ENCODE results near the gene CNIH3. TPM values are rescaled to one million over a fixed set of nuclear protein-coding genes. Genes with fewer than 3 reads are reported as not detected.

The CNIH3 gene
- total and polyA plus RNA-seq, 2 of the 4 experiments (the other 2 are of a cell fraction) = 2.0 to 2.9 TPM

DNA sequence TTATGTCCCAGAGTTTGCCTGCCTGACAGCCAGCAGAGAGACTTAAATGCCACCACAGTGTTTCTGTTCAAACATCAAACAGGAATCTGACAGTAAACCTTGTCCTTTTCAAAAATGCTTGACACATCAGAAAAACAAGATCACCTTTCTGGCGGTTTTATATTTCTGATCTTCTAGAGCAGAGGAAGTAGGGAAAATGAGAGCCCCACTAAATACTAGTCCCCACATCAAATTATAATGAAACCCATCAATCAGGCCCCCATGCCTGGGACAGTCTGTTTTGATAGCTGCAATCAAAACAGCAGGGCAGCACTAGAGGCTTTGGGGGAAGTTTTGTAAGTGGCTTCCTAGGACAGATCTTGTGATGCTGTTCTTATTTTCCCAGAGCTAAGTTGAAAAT, 129.3 kb downstream of the CNIH3 start:
- CTCF ChIA-PET = no interaction called here
- H3K27me3 ChIP-seq (ENCODE audit: control insufficient read depth, insufficient read depth, low read length) = no peaks in the 10 kb centered on the region; the same call in 1 of the 2 replicates
- no peaks in the 10 kb centered on the region; the same call in 1 of the 2 replicates for H3K9me1 ChIP-seq (ENCODE audit: insufficient read depth, low read length)
- no peaks in the 10 kb centered on the region for H3K79me1 ChIP-seq (ENCODE audit: low read depth in 1 of 2, low read length in 2 of 2)
- ATAC-seq (ENCODE audit: low read depth) (no peak), DNase-seq (no peak)
- no peak overlapping the region for H2BK15ac ChIP-seq (ENCODE audit: low read depth, low read length)
- H3K9me3 ChIP-seq (ENCODE audit: control insufficient read depth, insufficient read depth, low read length) = no peaks in the 10 kb centered on the region
- H3K4me3 ChIP-seq (ENCODE audit: insufficient read depth, low read depth, low read length) = no peak overlapping the region
- H2BK20ac ChIP-seq (ENCODE audit: low read depth, low read length) = no peak overlapping the region
- POLR2A ChIA-PET (ENCODE audit: unreplicated experiment) = no interaction called here
- dilution Hi-C loops (cut with HindIII; ENCODE audit: low sequenced_read_pairs, unreplicated experiment) (no loop called here), intact Hi-C loops (cut with micrococcal nuclease) (no loop called here), in situ Hi-C loops (cut with MboI; ENCODE audit: low sequenced_read_pairs) (no loop called here)
- H2AK5ac ChIP-seq (ENCODE audit: low read depth, low read length) = no peak overlapping the region
- no peak overlapping the region for H3K56ac ChIP-seq (ENCODE audit: extremely low read depth, insufficient read depth, low read length)
- no peak overlapping the region for H4K8ac ChIP-seq (ENCODE audit: low read depth in 2 of 2, low read length in 2 of 2)
- no peak overlapping the region for H4K91ac ChIP-seq (ENCODE audit: insufficient read depth, low read depth, low read length)
- no TSS peak for BruUV-seq (replicated peaks)
- no peak overlapping the region for H3K4me2 ChIP-seq (ENCODE audit: low read depth, low read length)
- no peak overlapping the region for H2BK5ac ChIP-seq (ENCODE audit: low read depth, low read length, poor library complexity, severe bottlenecking)
- H3K23ac ChIP-seq (ENCODE audit: low read depth, low read length) = no peak overlapping the region
- no peak overlapping the region for H3K4ac ChIP-seq (ENCODE audit: low read depth, low read length)
- TF ChIP-seq RFX5 (IDR thresholded peaks at IDR 0.05; ENCODE audit: low read depth, low read length) (no peak), NFE2L2 (IDR thresholded peaks at IDR 0.05; ENCODE audit: low read depth, low read length) (no peak), SMC3 (IDR thresholded peaks at IDR 0.05; ENCODE audit: low read depth, low read length) (no peak), RCOR1 (IDR thresholded peaks at IDR 0.05; ENCODE audit: insufficient replicate concordance, low read length) (no peak), POLR2A (IDR thresholded peaks at IDR 0.05; ENCODE audit: low read depth, low read length) (no peak), BHLHE40 (IDR thresholded peaks at IDR 0.05; ENCODE audit: low read depth, low read length) (no peak), USF2 (IDR thresholded peaks at IDR 0.05; ENCODE audit: low read depth, low read length) (no peak), FOS (IDR thresholded peaks at IDR 0.05; ENCODE audit: low read depth, low read length) (no peak), CHD1 (IDR thresholded peaks at IDR 0.05; ENCODE audit: low read depth, low read length) (no peak), CEBPB (IDR thresholded peaks at IDR 0.05; ENCODE audit: low read depth, low read length) (no peak), RAD21 (IDR thresholded peaks at IDR 0.05; ENCODE audit: low read length) (no peak), MAFK (IDR thresholded peaks at IDR 0.05; ENCODE audit: low read depth, low read length) (no peak), MAZ (IDR thresholded peaks at IDR 0.05; ENCODE audit: borderline replicate concordance, low read depth, low read length) (no peak), MXI1 (IDR thresholded peaks at IDR 0.05; ENCODE audit: borderline replicate concordance, low read depth, low read length) (no peak)
- TF ChIP-seq, protein P1, sequence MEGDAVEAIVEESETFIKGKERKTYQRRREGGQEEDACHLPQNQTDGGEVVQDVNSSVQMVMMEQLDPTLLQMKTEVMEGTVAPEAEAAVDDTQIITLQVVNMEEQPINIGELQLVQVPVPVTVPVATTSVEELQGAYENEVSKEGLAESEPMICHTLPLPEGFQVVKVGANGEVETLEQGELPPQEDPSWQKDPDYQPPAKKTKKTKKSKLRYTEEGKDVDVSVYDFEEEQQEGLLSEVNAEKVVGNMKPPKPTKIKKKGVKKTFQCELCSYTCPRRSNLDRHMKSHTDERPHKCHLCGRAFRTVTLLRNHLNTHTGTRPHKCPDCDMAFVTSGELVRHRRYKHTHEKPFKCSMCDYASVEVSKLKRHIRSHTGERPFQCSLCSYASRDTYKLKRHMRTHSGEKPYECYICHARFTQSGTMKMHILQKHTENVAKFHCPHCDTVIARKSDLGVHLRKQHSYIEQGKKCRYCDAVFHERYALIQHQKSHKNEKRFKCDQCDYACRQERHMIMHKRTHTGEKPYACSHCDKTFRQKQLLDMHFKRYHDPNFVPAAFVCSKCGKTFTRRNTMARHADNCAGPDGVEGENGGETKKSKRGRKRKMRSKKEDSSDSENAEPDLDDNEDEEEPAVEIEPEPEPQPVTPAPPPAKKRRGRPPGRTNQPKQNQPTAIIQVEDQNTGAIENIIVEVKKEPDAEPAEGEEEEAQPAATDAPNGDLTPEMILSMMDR (conservative IDR thresholded peaks at IDR 0.05; ENCODE audit: low read depth, low read length) = no peak
- TF ChIP-seq, protein P2, sequence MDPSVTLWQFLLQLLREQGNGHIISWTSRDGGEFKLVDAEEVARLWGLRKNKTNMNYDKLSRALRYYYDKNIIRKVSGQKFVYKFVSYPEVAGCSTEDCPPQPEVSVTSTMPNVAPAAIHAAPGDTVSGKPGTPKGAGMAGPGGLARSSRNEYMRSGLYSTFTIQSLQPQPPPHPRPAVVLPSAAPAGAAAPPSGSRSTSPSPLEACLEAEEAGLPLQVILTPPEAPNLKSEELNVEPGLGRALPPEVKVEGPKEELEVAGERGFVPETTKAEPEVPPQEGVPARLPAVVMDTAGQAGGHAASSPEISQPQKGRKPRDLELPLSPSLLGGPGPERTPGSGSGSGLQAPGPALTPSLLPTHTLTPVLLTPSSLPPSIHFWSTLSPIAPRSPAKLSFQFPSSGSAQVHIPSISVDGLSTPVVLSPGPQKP (IDR thresholded peaks at IDR 0.05; ENCODE audit: borderline replicate concordance, low read depth, low read length) = no peak
- H3K36me3 ChIP-seq (ENCODE audit: control insufficient read depth, insufficient read depth, low read length) = no peaks in the 10 kb centered on the region
- no peak overlapping the region for H3K18ac ChIP-seq (ENCODE audit: low read depth, low read length)
- no peak overlapping the region for H3K27ac ChIP-seq (ENCODE audit: insufficient read depth, low read length)
- no peaks in the 10 kb centered on the region for H4K20me1 ChIP-seq (ENCODE audit: insufficient read depth, low read length)
- H3K9ac ChIP-seq (ENCODE audit: low read depth, low read length) = no peak overlapping the region
- no peak overlapping the region for H3K14ac ChIP-seq (replicated peaks; ENCODE audit: low read depth, low read length)
- no peak overlapping the region for H2BK120ac ChIP-seq (ENCODE audit: low read depth, low read length)
- no peak overlapping the region for H2AK9ac ChIP-seq (replicated peaks; ENCODE audit: low read depth, low read length, poor library complexity)
- no peak overlapping the region for H2AFZ ChIP-seq (replicated peaks; ENCODE audit: low read length, poor library complexity)
- H3K4me1 ChIP-seq (ENCODE audit: control insufficient read depth, insufficient read depth, low read length) = no peaks in the 10 kb centered on the region
- no CpG with 5 or more reads among the region's 1 CpG for WGBS, 2 experiments (ENCODE audit: extremely low coverage in 2 of 2, insufficient read length in 1 of 2)
- no peak overlapping the region for H4K5ac ChIP-seq (ENCODE audit: low read depth, low read length)

Measured in IMR-90 (cell line).